Measurements from ENCODE around the gene PTPRM. TPM values are rescaled to one million over a fixed set of nuclear protein-coding genes. Genes with fewer than 3 reads are reported as not detected.

Gene PTPRM
- total RNA-seq, 4 donors from 2014 or later: 22.5 to 92.5 (median 39.2) TPM

DNA sequence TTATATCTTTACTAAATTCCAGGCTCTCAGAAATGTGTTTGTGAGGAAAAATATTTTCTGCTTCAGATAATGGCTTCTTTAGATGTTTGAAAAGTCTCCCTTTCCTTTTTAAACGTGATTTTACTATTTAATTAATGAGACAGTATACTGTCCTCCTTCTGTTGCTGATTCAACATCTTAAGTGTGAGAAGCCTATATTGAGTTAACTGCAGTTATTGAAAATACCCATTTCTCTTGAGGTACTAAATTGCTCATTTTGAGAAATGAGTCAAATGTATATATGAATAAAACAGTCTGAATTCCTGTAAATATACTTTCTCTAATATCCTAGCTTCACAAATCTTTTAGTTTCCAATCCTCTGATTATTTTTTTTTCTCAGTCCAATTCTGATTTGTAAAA is 470.2 kb downstream of the PTPRM start:
- DNase-seq: no peak
- no peaks in the 10 kb centered on the region for H3K27me3 ChIP-seq
- TF ChIP-seq EP300 (IDR thresholded peaks at IDR 0.05; ENCODE audit: low read depth): no peak
- TF ChIP-seq, protein P1, sequence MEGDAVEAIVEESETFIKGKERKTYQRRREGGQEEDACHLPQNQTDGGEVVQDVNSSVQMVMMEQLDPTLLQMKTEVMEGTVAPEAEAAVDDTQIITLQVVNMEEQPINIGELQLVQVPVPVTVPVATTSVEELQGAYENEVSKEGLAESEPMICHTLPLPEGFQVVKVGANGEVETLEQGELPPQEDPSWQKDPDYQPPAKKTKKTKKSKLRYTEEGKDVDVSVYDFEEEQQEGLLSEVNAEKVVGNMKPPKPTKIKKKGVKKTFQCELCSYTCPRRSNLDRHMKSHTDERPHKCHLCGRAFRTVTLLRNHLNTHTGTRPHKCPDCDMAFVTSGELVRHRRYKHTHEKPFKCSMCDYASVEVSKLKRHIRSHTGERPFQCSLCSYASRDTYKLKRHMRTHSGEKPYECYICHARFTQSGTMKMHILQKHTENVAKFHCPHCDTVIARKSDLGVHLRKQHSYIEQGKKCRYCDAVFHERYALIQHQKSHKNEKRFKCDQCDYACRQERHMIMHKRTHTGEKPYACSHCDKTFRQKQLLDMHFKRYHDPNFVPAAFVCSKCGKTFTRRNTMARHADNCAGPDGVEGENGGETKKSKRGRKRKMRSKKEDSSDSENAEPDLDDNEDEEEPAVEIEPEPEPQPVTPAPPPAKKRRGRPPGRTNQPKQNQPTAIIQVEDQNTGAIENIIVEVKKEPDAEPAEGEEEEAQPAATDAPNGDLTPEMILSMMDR (IDR thresholded peaks at IDR 0.05): no peak
- TF ChIP-seq POLR2A (IDR thresholded peaks at IDR 0.05): no peak
- TF ChIP-seq POLR2AphosphoS5 (IDR thresholded peaks at IDR 0.05): no peak
- H3K9me3 ChIP-seq: peaks cover 0 to 4% of the 10 kb centered on the region in 2 donors
- intact Hi-C loops (cut with DNase I; ENCODE audit: low total_unique reads): no loop called here
- no peak overlapping the region for H3K4me3 ChIP-seq
- no peaks in the 10 kb centered on the region for H3K36me3 ChIP-seq
- no peaks in the 10 kb centered on the region for H3K4me1 ChIP-seq
- no peak overlapping the region for H3K27ac ChIP-seq
- in situ Hi-C loops (cut with MboI; ENCODE audit: low pct_ligation_motif_present in 1 of 4, low pct_unique_long_range_greater_than_20kb in 1 of 4, low sequenced_read_pairs in 3 of 4): loop anchor here in 1 of 4 donors (25.0 kb wide), 1 partner anchor 125 kb away; no protein-coding TSS in a partner anchor
- WGBS, 2 donors (ENCODE audit: low coverage in 1 of 2): 20 to 44% methylated on average over 1 of the region's 1 CpG

DNA sequence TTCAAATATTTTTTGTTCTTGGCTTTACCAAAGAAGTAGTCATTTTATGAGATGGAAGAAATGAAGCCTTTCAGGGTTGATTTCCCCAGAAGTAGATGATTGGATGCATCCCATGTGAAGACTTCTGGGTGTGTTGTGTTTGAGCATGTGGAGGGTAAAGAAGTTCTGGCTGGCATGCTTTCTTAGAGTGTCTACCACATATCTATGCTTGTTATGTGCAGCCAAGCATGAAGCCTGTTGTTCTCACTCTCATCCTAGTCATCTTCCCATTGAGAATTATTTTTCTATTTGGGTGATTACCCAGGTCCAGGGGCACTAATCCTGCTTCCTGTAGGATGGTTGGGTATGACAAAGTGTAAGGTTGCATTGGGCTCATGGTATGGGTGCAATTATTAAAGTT is 472.9 kb downstream of the PTPRM start:
- intact Hi-C loops (cut with DNase I; ENCODE audit: low total_unique reads) (loop anchor here (5.0 kb wide), 1 partner anchor 1312 kb away; no protein-coding TSS in a partner anchor), in situ Hi-C loops (cut with MboI; ENCODE audit: low pct_ligation_motif_present in 1 of 4, low pct_unique_long_range_greater_than_20kb in 1 of 4, low sequenced_read_pairs in 3 of 4) (loop anchor here in 1 of 4 donors (25.0 kb wide), 1 partner anchor 128 kb away; no protein-coding TSS in a partner anchor)
- no peaks in the 10 kb centered on the region for H3K27me3 ChIP-seq
- H3K36me3 ChIP-seq: no peaks in the 10 kb centered on the region
- no peaks in the 10 kb centered on the region for H3K4me1 ChIP-seq
- H3K9me3 ChIP-seq: no peaks in the 10 kb centered on the region
- H3K27ac ChIP-seq: no peak overlapping the region
- no peak for DNase-seq
- H3K4me3 ChIP-seq: no peak overlapping the region
- no peak for TF ChIP-seq POLR2A (IDR thresholded peaks at IDR 0.05)
- TF ChIP-seq, protein P1 (IDR thresholded peaks at IDR 0.05): no peak
- no peak for TF ChIP-seq EP300 (IDR thresholded peaks at IDR 0.05; ENCODE audit: low read depth)
- TF ChIP-seq POLR2AphosphoS5 (IDR thresholded peaks at IDR 0.05): no peak

DNA sequence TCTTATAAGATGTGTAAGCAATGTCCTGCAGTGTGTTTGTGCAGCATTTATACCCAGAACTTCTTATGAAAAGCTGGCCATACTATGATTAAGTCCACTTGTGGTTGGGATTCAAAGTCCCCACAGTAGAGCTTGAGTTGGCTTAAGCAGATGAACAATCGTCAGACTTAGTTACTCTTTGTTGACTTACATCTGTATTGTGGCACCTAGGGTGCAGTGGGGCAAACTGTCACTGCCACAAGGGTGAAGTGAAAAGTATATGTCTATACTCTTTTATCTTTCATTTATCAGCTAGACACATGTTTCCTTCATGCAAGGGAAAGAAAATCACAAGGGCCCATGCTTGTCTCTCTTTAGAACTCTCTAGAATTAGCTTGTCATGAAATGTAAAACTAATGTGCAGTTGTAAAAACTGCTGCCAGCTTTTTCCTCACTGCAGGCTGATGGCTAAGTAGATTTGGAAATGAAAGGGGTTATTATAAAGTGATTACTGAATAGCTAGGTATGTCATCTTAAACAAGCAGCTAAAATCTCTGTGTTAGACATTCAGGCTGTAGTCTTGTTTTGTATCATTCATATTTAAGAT is 474.5 kb downstream of the PTPRM start:
- intact Hi-C loops (cut with DNase I; ENCODE audit: low total_unique reads) (loop anchor here (5.0 kb wide), 1 partner anchor 1311 kb away; no protein-coding TSS in a partner anchor), in situ Hi-C loops (cut with MboI; ENCODE audit: low pct_ligation_motif_present in 1 of 4, low pct_unique_long_range_greater_than_20kb in 1 of 4, low sequenced_read_pairs in 3 of 4) (loop anchor here in 1 of 4 donors (25.0 kb wide), 1 partner anchor 129 kb away; no protein-coding TSS in a partner anchor)
- DNase-seq: no peak
- no peak overlapping the region for H3K27ac ChIP-seq
- H3K27me3 ChIP-seq: no peaks in the 10 kb centered on the region
- TF ChIP-seq EP300 (IDR thresholded peaks at IDR 0.05; ENCODE audit: low read depth): no peak
- TF ChIP-seq, protein P1 (IDR thresholded peaks at IDR 0.05): no peak
- no peak for TF ChIP-seq POLR2AphosphoS5 (IDR thresholded peaks at IDR 0.05)
- TF ChIP-seq POLR2A (IDR thresholded peaks at IDR 0.05): no peak
- H3K4me3 ChIP-seq: no peak overlapping the region
- H3K36me3 ChIP-seq: no peaks in the 10 kb centered on the region
- no peaks in the 10 kb centered on the region for H3K4me1 ChIP-seq
- WGBS, 2 donors (ENCODE audit: low coverage in 1 of 2): 52% methylated on average over 1 of the region's 1 CpG; no CpG with 5 or more reads in 1 of the 2 donors
- no peaks in the 10 kb centered on the region for H3K9me3 ChIP-seq

DNA sequence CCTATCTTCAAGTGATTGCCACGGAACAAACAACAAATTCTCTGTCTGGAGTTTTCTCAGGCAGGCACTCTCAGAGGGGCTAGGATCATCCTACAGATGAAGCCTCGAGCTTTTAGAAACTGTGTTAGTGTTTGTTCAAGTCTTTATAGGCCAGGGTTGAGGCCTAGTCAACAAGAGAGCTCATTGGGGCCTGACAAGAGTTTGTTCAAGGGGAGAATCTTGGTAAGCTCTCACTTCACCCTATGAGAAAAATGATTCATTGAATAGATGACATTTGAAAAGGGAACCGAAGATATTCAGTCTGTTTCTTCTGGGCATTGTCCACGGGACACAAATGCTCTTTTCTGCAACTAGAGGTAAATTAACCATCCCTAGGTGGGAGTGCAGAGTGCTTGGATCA is 476.9 kb downstream of the PTPRM start:
- Histone ChIP-seq H3K4me3 (no peak overlapping the region), H3K27me3 (no peaks in the 10 kb centered on the region), H3K9me3 (no peaks in the 10 kb centered on the region), H3K27ac (no peak overlapping the region), H3K36me3 (no peaks in the 10 kb centered on the region), H3K4me1 (no peaks in the 10 kb centered on the region)
- in situ Hi-C loops (cut with MboI; ENCODE audit: low pct_ligation_motif_present in 1 of 4, low pct_unique_long_range_greater_than_20kb in 1 of 4, low sequenced_read_pairs in 3 of 4): loop anchor here in 1 of 4 donors (25.0 kb wide), 1 partner anchor 132 kb away; no protein-coding TSS in a partner anchor
- no peak for DNase-seq
- TF ChIP-seq, protein P1 (IDR thresholded peaks at IDR 0.05): no peak
- no peak for TF ChIP-seq POLR2A (IDR thresholded peaks at IDR 0.05)
- no peak for TF ChIP-seq EP300 (IDR thresholded peaks at IDR 0.05; ENCODE audit: low read depth)
- no peak for TF ChIP-seq POLR2AphosphoS5 (IDR thresholded peaks at IDR 0.05)
- WGBS, 2 donors (ENCODE audit: low coverage in 1 of 2): 63 to 78% methylated on average over 2 to 4 of the region's 4 CpGs
- intact Hi-C loops (cut with DNase I; ENCODE audit: low total_unique reads): loop anchor here (5.0 kb wide), 1 partner anchor 1308 kb away; no protein-coding TSS in a partner anchor
